H9 (cell line): ENCODE data around the gene C1orf21. TPM values are rescaled to one million over a fixed set of nuclear protein-coding genes. Genes with fewer than 3 reads are reported as not detected.
A peak's percentile ranks its signal among the peaks of the same experiment; 100 is the strongest.

Source experiments
- DNase-seq: peaks from one replicate; pipeline ENCODE4 v3.0.0-alpha.2; 2017
- H2AFZ ChIP-seq: one replicate; pipeline ENCODE4 v1.6.1; 2013; ENCODE audit warnings: mild to moderate bottlenecking, low read length, control low read depth, moderate library complexity
- H2AK5ac ChIP-seq: 2 replicates; pipeline ENCODE4 v1.6.1; 2013; ENCODE audit warnings: low read length, control low read depth, mixed read lengths; ENCODE audit not compliant: insufficient read length
- H2BK120ac ChIP-seq: one replicate; pipeline ENCODE4 v1.6.1; 2013; ENCODE audit warnings: low read depth, mild to moderate bottlenecking, low read length, control low read depth, inconsistent platforms; ENCODE audit not compliant: poor library complexity, severe bottlenecking
- H2BK12ac ChIP-seq: 2 replicates; pipeline ENCODE4 v1.6.1; 2013; ENCODE audit warnings: low read length, control low read depth, mixed read lengths, low read depth; ENCODE audit not compliant: insufficient read length
- H2BK15ac ChIP-seq: 2 replicates; pipeline ENCODE4 v1.6.1; 2013; ENCODE audit warnings: low read depth, low read length, control low read depth
- H2BK20ac ChIP-seq: one replicate; pipeline ENCODE4 v1.6.1; 2013; ENCODE audit warnings: low read depth, mild to moderate bottlenecking, low read length, control low read depth, inconsistent platforms; ENCODE audit not compliant: poor library complexity, severe bottlenecking
- H2BK5ac ChIP-seq: 2 replicates; pipeline ENCODE4 v1.6.1; 2013; ENCODE audit warnings: low read length, control low read depth, mixed read lengths; ENCODE audit not compliant: insufficient read length
- H3K14ac ChIP-seq: 2 replicates; pipeline ENCODE4 v1.6.1; 2013; ENCODE audit warnings: low read length, control low read depth; ENCODE audit not compliant: insufficient read depth
- H3K18ac ChIP-seq: 2 replicates; pipeline ENCODE4 v1.6.1; 2013; ENCODE audit warnings: low read depth, mild to moderate bottlenecking, mixed read lengths, low read length, control low read depth; ENCODE audit not compliant: insufficient read length
- H3K23ac ChIP-seq: 2 replicates; pipeline ENCODE4 v1.6.1; 2013; ENCODE audit warnings: low read length, control low read depth, mixed read lengths, low read depth; ENCODE audit not compliant: insufficient read length
- H3K23me2 ChIP-seq: 2 replicates; pipeline ENCODE4 v1.6.1; 2013; ENCODE audit warnings: low read depth, mild to moderate bottlenecking, mixed read lengths, low read length, control low read depth; ENCODE audit not compliant: insufficient read length, poor library complexity, severe bottlenecking
- H3K27ac ChIP-seq: 2 replicates; pipeline ENCODE4 v1.5.1; 2013; ENCODE audit warnings: low read length, control low read depth, mixed read lengths, low read depth; ENCODE audit not compliant: insufficient read length
- H3K27me3 ChIP-seq: 2 replicates; pipeline ENCODE4 v1.6.1; 2013; ENCODE audit warnings: low read length, control low read depth, inconsistent platforms; ENCODE audit not compliant: insufficient read depth
- H3K4ac ChIP-seq: 2 replicates; pipeline ENCODE4 v1.6.1; 2013; ENCODE audit warnings: low read depth, mild to moderate bottlenecking, control low read depth, inconsistent platforms, low read length, moderate library complexity
- H3K4me1 ChIP-seq: 2 replicates; pipeline ENCODE4 v1.6.1; 2013; ENCODE audit warnings: low read length, control low read depth, inconsistent platforms; ENCODE audit not compliant: insufficient read depth
- H3K4me2 ChIP-seq: 2 replicates; pipeline ENCODE4 v1.6.1; 2013; ENCODE audit warnings: low read length, control low read depth, mixed read lengths; ENCODE audit not compliant: insufficient read length, insufficient read depth
- H3K56ac ChIP-seq: 2 replicates; pipeline ENCODE4 v1.6.1; 2013; ENCODE audit warnings: low read depth, mild to moderate bottlenecking, mixed read lengths, low read length, control low read depth; ENCODE audit not compliant: insufficient read length
- H3K79me1 ChIP-seq: 2 replicates; pipeline ENCODE4 v1.6.1; 2013; ENCODE audit warnings: low read depth, mild to moderate bottlenecking, moderate library complexity, low read length, control low read depth, inconsistent platforms; ENCODE audit not compliant: insufficient read depth, poor library complexity, severe bottlenecking
- H3K79me2 ChIP-seq: 2 replicates; pipeline ENCODE4 v1.6.1; 2013; ENCODE audit warnings: low read length, control low read depth, inconsistent platforms; ENCODE audit not compliant: insufficient read depth
- H3K9ac ChIP-seq: 2 replicates; pipeline ENCODE4 v1.6.1; 2013; ENCODE audit warnings: low read length, control low read depth, mixed read lengths; ENCODE audit not compliant: insufficient read length; ENCODE audit errors: extremely low read depth
- H3K9me3 ChIP-seq: one replicate; pipeline ENCODE4 v1.6.1; 2013; ENCODE audit warnings: low read depth, low read length, inconsistent platforms; ENCODE audit not compliant: control insufficient read depth
- H3T11ph ChIP-seq: one replicate; pipeline ENCODE4 v1.6.1; 2013; ENCODE audit warnings: mild to moderate bottlenecking, low read length, control low read depth, inconsistent platforms
- H4K20me1 ChIP-seq: one replicate; pipeline ENCODE4 v1.6.1; 2013; ENCODE audit not compliant: control insufficient read depth, insufficient read length, insufficient read depth
- H4K5ac ChIP-seq: 2 replicates; pipeline ENCODE4 v1.6.1; 2013; ENCODE audit warnings: low read depth, mild to moderate bottlenecking, mixed read lengths, low read length, control low read depth; ENCODE audit not compliant: insufficient read length
- H4K8ac ChIP-seq: replicated peaks from 2 replicates; pipeline ENCODE4 v1.6.1; 2013; ENCODE audit warnings: low read length, control low read depth, mixed read lengths, low read depth; ENCODE audit not compliant: insufficient read length
- H4K91ac ChIP-seq: 2 replicates; pipeline ENCODE4 v1.6.1; 2013; ENCODE audit warnings: low read depth, mild to moderate bottlenecking, moderate library complexity, mixed read lengths, low read length, control low read depth; ENCODE audit not compliant: insufficient read length
- H3K27ac Mint-ChIP-seq, 3 experiments: 2 replicates in 2 of 3; 3 replicates in 1 of 3; pipeline ENCODE4 v1.8.0; 2020 to 2021; ENCODE audit warnings: mixed read lengths in 3 of 3, mild to moderate bottlenecking in 1 of 3, moderate library complexity in 1 of 3
- H3K27me3 Mint-ChIP-seq: 2 replicates; pipeline ENCODE4 v1.8.0; 2021; ENCODE audit warnings: low read depth, mild to moderate bottlenecking, moderate library complexity, mixed read lengths
- H3K36me3 Mint-ChIP-seq, 3 experiments: 2 replicates in 2 of 3; 3 replicates in 1 of 3; pipeline ENCODE4 v1.8.0; 2020 to 2021; ENCODE audit warnings: low read depth in 3 of 3, mixed read lengths in 3 of 3; ENCODE audit not compliant: insufficient read depth in 1 of 3
- H3K4me1 Mint-ChIP-seq, 2 experiments: 2 replicates each; pipeline ENCODE4 v1.8.0; 2020; ENCODE audit warnings: mixed read lengths in 2 of 2
- H3K4me3 Mint-ChIP-seq, 2 experiments: 2 replicates in 1 of 2; 3 replicates in 1 of 2; pipeline ENCODE4 v1.8.0; 2020 to 2021; ENCODE audit warnings: mild to moderate bottlenecking in 2 of 2, mixed read lengths in 2 of 2, moderate library complexity in 1 of 2
- H3K9me3 Mint-ChIP-seq, 2 experiments: 2 replicates in 1 of 2; 3 replicates in 1 of 2; pipeline ENCODE4 v1.8.0; 2020; ENCODE audit warnings: mild to moderate bottlenecking in 2 of 2, mixed read lengths in 2 of 2, moderate library complexity in 1 of 2
- CTCF ChIP-seq: fragments of 200-600 bp; sonication (generic); conservative IDR thresholded peaks from 3 replicates; pipeline ENCODE4 v1.8.0; 2021; ENCODE audit warnings: antibody characterized with exemption, mild to moderate bottlenecking
- WGBS: extraction: QIAGEN DNeasy Blood & Tissue Kit; methylation state at CpG from one replicate; pipeline ENCODE4 v1.1.7; 2013; ENCODE audit warnings: missing lambda C conversion rate, low lambda C conversion rate, mixed read lengths; ENCODE audit not compliant: insufficient read length; ENCODE audit errors: extremely low coverage; 5-methylcytosine and 5-hydroxymethylcytosine counted together
- total RNA-seq: library from RNA; stranded (reverse); gene quantifications from 2 replicates; pipeline ENCODE4 v1.2.1, GENCODE V29; 2021

C1orf21 gene
- total RNA-seq, 1 experiment from 2014 or later, result 36.0 TPM

- Histone ChIP-seq H3K23ac (no peak overlapping the region), H2AFZ (no peak overlapping the region), H4K20me1 (no peaks in the 10 kb centered on the region), H3K4ac (no peak overlapping the region), H3K9me3 (no peaks in the 10 kb centered on the region), H3T11ph (no peak overlapping the region), H3K4me1 (no peaks in the 10 kb centered on the region), H3K79me1 (no peaks in the 10 kb centered on the region), H3K27ac (no peak overlapping the region), H4K8ac (no peak overlapping the region), H2BK120ac (no peak overlapping the region), H4K5ac (no peak overlapping the region), H2BK15ac (no peak overlapping the region), H2BK12ac (no peak overlapping the region), H3K27me3 (no peaks in the 10 kb centered on the region), H2AK5ac (no peak overlapping the region), H3K56ac (no peak overlapping the region), H4K91ac (no peak overlapping the region), H2BK5ac (no peak overlapping the region), H3K23me2 (no peaks in the 10 kb centered on the region), H3K9ac (no peak overlapping the region), H3K4me2 (no peak overlapping the region), H3K18ac (no peak overlapping the region), H2BK20ac (no peak overlapping the region), H3K79me2 (no peaks in the 10 kb centered on the region; the same call in 1 of the 2 replicates), H3K14ac (no peak overlapping the region)
- Mint-ChIP-seq H3K9me3 (no peaks in the 10 kb centered on the region), H3K27ac (peak overlapping the region in 2 of 3 experiments; percentile 4 to 66; a peak in 3 of 7 replicates), H3K4me1 (peaks cover 22 to 32% of the 10 kb centered on the region in 2 experiments), H3K4me3 (no peak overlapping the region), H3K36me3 (peaks cover 1 to 29% (median 4%) of the 10 kb centered on the region in 3 experiments; a peak in 3 of 7 replicates), H3K27me3 (no peaks in the 10 kb centered on the region)
- WGBS, result no CpG with 5 or more reads among the region's 1 CpG
- TF ChIP-seq CTCF, result no peak
- no peak for DNase-seq
These were observed 118.1 kb downstream of the C1orf21 start for GRCh38 chr1:184504955-184505338.
